KOPT-K1 (cell line): ENCODE data around the gene CAB39L.
"Not testable (repeated sequence)": the region's sequence is repeated elsewhere in the genome, so short reads cannot be mapped to it uniquely, and the experiment has no call there.

Experiments used
- H3K27ac ChIP-seq: fragments of 200-600 bp; sonication (generic); 2 replicates; pipeline ENCODE4 v1.5.1; 2016; ENCODE audit warnings: antibody characterized with exemption, mild to moderate bottlenecking, low read depth, low read length; ENCODE audit not compliant: poor library complexity, severe bottlenecking
- H3K36me3 ChIP-seq: fragments of 200-600 bp; sonication (generic); 2 replicates; pipeline ENCODE4 v1.5.1; 2017; ENCODE audit warnings: antibody characterized with exemption, mild to moderate bottlenecking, low read length, moderate library complexity; ENCODE audit not compliant: insufficient read depth
- H3K9me3 ChIP-seq: fragments of 200-600 bp; sonication (generic); 2 replicates; pipeline ENCODE4 v1.5.1; 2017; ENCODE audit warnings: antibody characterized with exemption, low read length, mild to moderate bottlenecking; ENCODE audit not compliant: insufficient read depth, poor library complexity, severe bottlenecking

CAB39L gene

DNA sequence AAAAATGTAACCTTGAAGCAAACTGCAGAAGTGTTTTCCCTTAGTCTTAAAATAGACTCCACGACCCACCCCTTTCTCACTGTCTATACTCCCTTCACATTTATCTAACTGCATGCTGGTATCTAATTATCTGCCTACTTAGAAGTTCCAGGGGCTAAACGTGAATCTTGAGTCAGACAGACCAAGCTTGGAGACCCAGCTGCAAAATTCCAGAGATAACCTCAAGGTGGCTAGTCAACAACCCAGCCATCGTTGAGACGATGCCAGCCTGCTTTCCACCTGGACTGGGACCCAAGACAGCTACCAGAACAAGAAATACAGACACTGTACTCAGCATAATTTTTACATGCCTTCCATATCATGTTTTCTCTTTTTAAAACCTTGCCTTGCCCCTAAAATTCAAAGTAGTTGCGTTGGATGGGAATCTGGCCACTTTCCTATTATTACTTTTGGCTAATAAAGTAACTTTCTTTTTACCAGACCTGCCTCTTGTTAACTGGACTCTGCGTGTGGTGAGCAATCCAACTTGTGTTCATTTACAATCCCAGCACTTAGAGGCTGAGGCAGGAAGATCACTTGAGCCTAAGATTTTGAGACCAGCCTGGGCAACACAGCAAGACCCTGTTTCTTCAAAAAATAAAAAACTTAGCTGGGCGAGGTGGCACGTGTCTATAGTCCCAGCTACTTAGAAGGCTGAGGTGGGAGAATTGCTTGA is 113.9 kb downstream of the CAB39L start:
- no peak overlapping the region for H3K27ac ChIP-seq
- H3K36me3 ChIP-seq, result no peaks in the 10 kb centered on the region

DNA sequence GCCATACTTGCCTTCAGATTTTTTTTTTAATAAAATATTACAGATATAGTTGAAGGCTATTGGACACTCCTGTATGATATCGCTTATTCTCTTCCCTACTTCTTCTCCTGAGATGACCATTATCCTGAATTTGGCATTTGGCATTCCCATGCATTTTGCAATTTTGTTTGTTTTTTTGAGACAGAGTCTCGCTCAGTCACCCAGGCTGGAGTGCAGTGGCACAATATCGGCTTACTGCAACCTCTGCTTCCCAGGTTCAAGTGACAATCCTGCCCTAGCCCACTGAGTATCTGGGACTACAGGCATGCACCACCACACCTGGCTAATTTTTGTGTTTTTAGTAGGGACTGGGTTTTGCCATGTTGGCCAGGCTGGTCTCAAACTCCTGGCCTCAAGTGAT is 116.7 kb downstream of the CAB39L start:
- H3K36me3 ChIP-seq, H3K9me3 ChIP-seq, H3K27ac ChIP-seq: not testable (repeated sequence)

More for the DNA sequence above, 113.9 kb downstream of the CAB39L start:
- H3K9me3 ChIP-seq, result no peaks in the 10 kb centered on the region

DNA sequence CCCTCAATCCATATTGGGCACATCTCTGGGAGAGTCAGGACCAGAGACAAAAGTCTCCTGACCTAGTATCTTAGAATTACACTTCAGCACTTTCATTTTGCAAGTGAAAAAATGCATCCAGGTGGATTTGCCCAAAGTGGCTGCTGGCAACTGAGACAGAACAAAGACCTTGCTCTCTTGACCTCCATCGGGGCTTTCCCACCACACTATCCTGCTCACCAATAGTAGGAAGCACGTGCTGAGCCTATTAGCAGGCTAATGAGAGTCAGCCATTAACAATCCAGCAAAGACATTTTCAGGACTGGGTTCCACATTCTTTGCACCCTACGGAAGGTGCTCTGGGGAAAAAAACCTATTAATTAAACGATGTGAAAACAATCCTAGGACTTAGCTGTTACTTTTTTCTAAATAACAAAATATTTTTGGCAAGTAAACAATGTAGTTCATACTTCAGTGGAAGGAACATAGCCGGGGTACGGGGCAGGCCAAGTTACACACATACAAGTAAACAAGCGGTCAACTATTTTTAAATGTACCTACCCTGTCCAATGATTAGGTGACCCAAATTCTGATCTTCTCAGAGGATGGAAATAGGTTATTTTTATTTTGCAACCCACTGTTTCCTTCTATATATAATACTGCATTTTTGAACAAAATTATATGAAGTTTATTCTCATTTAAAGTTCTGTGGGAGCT is 117.5 kb downstream of the CAB39L start:
- Histone ChIP-seq H3K36me3 (no peaks in the 10 kb centered on the region), H3K9me3 (no peaks in the 10 kb centered on the region), H3K27ac (no peak overlapping the region)

DNA sequence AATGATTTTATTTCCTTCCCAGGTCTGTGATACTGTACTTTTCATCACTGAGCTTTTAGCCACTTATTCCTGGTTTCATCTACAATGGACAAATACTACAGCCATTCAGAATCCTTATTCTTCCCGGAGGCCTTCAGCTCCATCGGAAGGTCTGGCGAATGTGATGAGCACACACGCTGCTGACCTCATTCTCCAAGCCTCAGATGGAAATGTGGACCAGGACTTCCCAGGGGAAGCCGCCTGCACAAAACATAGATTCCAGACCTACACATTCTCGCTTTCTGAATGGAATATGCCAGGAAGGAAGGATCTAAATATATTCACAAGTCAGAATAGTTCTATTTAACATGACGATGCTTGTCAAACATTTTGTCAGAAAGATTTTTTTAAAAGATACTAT is 120.5 kb downstream of the CAB39L start:
- H3K36me3 ChIP-seq, result no peaks in the 10 kb centered on the region
- H3K27ac ChIP-seq, result no peak overlapping the region
- H3K9me3 ChIP-seq, result no peaks in the 10 kb centered on the region

DNA sequence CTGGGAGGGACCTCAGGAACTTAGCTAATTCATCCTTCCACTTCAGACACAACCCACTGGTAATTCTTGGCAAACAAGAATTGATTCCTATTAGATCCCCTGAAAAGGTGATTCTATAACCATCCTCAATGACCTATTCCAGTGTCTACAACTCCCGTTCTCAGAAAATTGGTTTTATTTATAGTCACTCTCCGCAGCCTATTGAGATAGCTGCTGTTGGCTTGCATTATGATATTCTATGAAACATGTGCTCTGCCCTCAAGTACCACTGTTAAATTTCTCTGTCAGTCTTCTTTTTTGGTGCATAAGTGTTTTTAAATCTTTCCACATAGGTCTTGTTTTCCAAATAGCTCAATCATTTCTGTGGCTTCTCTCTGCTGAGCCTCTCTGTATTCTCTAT is 121.2 kb downstream of the CAB39L start:
- no peaks in the 10 kb centered on the region for H3K9me3 ChIP-seq
- no peak overlapping the region for H3K27ac ChIP-seq
- no peaks in the 10 kb centered on the region for H3K36me3 ChIP-seq

DNA sequence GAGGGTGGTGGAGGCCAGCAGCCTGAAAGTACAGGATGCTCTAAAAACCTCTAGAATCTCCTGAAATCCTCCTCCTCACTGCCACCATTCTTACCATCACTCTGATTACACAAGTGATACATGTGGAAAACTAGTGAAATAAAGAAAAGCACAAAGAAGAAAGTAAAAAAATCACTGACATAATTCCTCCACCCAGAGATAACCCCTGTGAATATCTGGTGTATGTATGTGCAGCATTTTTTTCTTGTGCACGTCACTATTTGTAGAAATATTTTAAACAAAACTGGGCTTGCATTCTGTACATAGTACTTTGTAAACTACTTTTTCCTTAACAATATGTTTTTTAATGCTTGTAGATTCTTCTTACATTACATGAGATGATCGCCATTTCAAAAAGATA is 122.9 kb downstream of the CAB39L start:
- H3K9me3 ChIP-seq, result no peaks in the 10 kb centered on the region
- H3K36me3 ChIP-seq, result no peaks in the 10 kb centered on the region
- H3K27ac ChIP-seq, result no peak overlapping the region

DNA sequence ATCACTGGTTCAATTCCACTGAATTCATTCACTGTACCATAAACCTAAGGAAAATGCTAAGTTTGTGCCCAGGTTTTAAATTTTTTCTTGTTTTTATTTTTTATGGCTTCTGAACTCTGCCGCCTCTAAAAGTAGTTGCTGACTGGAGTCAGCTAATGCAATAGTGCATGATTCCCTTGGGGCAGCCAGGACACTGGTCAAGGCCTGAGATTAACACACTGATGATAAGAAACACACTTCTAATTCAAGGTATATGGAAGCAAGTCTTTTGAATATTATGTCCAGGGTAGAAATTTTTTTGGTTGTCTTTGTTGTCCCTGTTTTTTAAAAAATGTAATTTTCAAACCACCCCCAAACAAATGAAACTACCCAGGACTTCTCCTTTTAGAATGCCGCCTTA is 123.9 kb downstream of the CAB39L start:
- no peak overlapping the region for H3K27ac ChIP-seq
- no peaks in the 10 kb centered on the region for H3K36me3 ChIP-seq
- H3K9me3 ChIP-seq, result no peaks in the 10 kb centered on the region

DNA sequence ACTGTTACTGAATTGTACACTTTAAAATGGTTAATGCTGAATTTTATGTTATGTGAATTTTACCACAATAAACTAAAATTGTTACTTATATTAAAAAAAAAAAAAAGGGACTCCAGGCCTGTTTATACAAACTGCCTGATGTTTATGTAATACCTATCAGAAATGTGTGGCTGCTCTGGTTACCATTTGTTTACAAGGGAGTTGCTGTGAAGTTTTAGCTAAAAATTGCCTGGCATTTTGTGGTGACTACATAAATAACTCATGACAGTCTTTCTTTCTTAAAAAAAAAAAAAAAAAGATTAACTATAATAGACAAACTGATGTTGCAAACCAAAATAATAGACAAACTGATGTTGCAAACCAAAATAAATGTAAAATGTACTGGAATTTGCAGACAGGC is 124.3 kb downstream of the CAB39L start:
- Histone ChIP-seq H3K9me3 (no peaks in the 10 kb centered on the region), H3K36me3 (no peaks in the 10 kb centered on the region), H3K27ac (no peak overlapping the region)

DNA sequence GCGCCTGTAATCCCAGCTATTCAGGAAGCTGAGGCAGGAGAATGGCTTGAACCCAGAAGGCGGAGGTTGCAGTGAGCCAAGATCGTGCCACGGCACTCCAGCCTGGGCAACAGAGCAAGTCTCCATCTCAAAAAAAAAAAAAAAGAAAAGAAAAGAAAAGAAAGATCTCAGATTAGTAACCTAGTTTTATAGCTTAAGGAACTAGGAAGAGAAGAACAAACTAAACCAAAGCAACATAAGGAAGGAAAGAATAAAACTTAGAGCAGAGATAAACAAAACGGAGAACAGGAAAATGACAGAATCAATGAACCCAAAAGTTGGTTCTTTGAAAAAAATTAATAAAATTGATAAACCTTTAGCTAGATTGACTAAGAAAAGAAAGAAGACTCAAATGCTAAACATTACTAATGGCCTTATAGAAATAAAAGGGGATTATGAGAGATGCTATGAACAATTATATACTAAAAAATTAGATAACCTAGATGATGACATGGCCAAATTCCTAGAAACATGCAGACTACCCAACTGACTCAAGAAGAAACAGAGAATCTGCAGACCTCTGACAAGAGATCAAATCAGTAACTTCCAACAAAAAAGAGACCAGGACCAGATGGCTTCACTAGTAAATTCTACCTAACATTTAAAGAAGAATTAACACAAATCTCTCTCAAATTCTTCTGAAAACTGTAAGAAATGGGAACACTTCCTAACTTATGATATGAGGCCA is 127.9 kb downstream of the CAB39L start:
- H3K36me3 ChIP-seq, result no peaks in the 10 kb centered on the region
- no peak overlapping the region for H3K27ac ChIP-seq
- H3K9me3 ChIP-seq, result no peaks in the 10 kb centered on the region

DNA sequence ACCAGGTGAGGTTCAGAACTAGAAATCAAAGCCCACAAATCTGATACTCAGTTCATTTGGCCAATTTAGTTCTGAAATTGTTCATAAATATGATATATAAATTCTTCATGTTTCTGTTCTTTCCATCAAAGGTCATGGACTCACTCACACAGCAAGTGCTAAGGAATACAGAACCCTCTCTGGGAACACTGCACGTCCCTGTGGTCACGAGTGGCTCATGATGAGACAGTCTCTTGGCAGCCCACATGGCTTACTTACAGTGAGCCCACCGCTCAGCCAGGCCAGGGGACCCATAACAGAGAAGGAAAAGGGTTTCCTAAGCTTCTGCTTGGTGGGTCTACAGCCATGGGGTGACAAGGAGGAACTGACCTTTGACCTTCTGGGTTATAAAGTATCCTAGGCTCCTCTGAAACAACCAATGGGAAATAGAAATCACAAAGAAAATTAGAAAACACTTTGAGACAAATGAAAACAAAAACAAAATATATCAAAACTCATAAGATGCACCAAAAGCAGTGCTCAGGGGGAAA is 128.8 kb downstream of the CAB39L start:
- Histone ChIP-seq H3K9me3 (no peaks in the 10 kb centered on the region), H3K36me3 (no peaks in the 10 kb centered on the region), H3K27ac (no peak overlapping the region)

DNA sequence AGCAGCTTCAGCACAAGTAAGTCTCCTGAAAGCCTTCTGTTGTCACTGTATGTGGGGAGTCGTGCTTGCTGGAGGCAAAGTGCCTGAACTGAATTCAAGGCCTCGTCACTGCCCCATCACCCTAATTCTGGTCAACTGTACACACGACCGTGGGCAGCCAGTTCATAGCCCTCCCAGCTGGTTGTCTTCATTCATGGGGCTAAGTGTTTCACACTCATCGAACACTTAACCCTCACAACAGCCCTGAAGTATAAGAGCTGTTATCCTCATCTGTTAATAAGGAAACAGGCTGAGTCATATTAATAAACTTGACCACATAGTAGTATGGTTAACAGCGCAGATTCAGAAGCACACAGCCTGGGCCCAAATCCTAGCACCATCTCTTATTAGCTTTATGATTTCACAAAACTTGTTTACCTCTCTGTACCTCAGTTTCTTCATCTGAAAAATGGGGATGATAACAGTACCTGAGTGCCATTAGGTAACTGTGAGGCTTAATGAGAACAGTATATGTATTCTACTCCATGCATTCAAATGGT is 129.5 kb downstream of the CAB39L start:
- Histone ChIP-seq H3K27ac (no peak overlapping the region), H3K36me3 (no peaks in the 10 kb centered on the region), H3K9me3 (no peaks in the 10 kb centered on the region)

DNA sequence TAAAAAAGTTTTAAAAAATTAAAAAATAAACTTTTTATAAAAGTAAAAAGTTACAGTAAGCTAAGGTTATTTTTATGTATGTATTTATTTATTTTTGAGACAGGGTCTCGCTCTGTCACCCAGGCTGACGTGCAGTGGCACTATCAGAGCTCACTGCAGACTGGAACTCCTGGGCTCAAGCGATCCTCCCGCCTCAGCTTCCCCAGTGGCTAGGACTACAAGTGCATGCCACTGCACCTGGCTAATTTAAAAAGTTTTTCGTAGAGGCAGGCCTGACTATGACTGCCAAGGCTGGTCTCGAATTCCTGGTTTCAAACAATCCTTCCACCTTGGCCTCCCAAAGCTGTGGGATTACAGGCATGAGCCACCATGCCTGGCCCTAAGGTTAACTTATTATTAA is 132.0 kb downstream of the CAB39L start:
- no peak overlapping the region for H3K27ac ChIP-seq
- H3K9me3 ChIP-seq, result no peaks in the 10 kb centered on the region
- H3K36me3 ChIP-seq, result no peaks in the 10 kb centered on the region

DNA sequence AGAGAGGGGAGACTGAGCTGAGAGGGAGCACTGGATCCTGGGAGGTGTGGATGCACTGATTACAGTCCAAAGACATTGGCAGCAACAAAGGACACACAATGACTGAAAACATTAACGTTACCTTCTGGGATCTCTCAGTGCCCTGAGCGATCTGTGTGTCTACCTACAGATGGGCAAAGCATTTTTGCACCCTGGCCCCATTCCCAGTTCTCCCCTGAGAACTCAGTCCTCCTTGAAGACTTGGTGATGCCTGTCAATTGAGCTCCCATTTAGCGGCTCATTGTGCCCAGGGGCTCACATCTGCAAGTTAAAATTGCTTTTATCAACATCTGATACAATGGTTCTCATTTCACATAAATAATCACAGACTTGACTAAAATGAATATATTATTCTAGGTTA is 133.6 kb downstream of the CAB39L start:
- Histone ChIP-seq H3K36me3 (no peaks in the 10 kb centered on the region), H3K27ac (no peak overlapping the region), H3K9me3 (no peaks in the 10 kb centered on the region)

DNA sequence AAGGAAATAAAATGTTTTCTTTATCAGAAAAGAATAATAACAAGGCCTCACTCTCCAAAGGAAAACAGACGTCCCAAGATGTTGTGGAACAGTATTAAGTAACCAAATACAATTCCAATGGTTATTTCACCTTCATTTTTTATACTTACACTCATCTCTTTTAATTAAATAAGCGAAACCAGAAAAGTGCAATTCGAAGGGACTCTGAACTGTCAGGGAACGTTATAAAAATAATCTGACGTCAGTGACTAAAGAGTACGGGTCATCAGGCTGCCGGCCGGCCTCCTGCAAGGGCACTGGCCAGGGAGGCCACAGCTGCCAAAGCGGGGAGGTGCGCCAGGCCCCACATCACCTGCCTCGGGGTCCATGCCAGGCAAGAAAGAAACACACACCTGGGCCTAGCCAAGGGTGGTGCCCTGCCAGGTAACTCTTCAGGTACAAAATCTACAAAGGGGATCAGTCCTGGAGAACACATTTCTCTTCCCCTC is 134.9 kb downstream of the CAB39L start:
- no peaks in the 10 kb centered on the region for H3K36me3 ChIP-seq
- H3K27ac ChIP-seq, result no peak overlapping the region
- H3K9me3 ChIP-seq, result no peaks in the 10 kb centered on the region
